Measurements from ENCODE around the gene IFITM1.
"Not testable (repeated sequence)": the region's sequence is repeated elsewhere in the genome, so short reads cannot be mapped to it uniquely, and the experiment has no call there.

IFITM1 gene

GRCh38 chr11:311013-311748 lies 2.7 kb upstream of the IFITM1 start:
- not testable (repeated sequence) for DNase-seq

GRCh38 chr11:312092-312816 lies 1.6 kb upstream of the IFITM1 start:
- no peak for DNase-seq

- DNase-seq: no peak
Observed at GRCh38 chr11:313304-313786, 495 bp upstream of the IFITM1 start.

DNA sequence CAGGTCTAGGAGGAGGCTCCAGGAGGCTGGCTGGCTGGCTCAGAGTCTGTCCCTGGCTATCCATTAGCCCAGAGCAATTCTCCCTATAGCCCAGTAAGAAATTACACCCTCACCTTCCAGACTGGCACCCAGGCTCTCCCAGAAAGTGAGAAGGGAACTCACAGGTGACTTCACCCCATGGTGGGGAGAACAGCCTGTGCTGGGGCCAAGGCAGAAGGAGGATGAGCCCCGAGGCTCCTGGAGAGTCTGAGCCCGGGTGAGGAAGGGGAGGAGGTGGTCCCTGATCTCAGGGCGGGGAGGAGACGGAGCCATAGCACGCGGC lies 675 bp downstream of the IFITM1 start:
- DNase-seq: not testable (repeated sequence)

DNA sequence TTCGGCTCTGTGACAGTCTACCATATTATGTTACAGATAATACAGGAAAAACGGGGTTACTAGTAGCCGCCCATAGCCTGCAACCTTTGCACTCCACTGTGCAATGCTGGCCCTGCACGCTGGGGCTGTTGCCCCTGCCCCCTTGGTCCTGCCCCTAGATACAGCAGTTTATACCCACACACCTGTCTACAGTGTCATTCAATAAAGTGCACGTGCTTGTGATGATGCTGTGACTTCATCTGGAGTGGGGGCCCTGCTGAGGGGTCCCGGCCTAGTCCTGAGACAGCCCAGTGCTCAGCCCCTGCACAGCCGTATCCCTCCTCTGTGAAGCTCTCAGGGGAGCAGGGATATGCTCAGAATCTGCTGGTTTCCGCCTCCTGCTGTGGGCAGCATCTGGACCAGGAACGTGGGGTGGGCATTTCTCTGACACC lies 1.2 kb downstream of the IFITM1 start:
- no peak for DNase-seq

- DNase-seq: no peak
Observed at GRCh38 chr11:315516-315994, 1.7 kb downstream of the IFITM1 start.

DNA sequence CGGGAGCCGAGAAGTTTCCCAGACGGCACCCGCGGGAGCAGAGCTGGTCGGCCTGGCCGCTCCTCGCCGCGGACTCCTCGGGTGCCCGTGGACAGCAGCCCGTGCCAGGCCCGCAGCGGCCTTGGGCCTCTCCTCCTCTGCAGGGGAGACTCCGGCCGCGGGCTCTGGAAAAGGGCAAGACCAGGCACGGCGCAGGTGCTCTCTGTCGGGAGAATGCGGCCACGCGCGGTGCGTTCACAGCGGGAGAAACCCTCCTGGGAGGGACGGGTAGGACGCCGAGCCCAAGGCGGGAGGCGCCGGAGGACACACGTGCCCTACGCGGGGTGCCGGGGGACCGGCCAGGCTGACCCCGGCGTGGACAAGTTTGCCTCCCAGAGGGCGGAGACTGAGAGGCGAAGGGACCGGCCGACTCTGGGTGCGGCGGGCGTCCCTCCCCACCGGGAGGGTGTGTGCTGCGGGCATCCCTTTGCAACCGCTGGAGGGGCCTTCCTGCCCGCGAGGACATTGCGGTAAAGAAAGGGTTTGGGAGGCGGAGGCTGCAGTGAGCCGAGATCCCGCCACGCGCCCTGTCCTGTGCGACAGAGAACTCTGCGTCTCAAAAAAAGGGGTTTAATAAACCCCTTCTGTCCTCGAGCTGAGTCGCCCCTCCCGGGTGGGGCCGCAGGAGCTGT lies 2.3 kb downstream of the IFITM1 start:
- DNase-seq: no peak

- no peak for DNase-seq
Observed at GRCh38 chr11:316891-317301, 3.1 kb downstream of the IFITM1 start.

GRCh38 chr11:317668-318404 lies 4.0 kb downstream of the IFITM1 start:
- DNase-seq: not testable (repeated sequence)

DNA sequence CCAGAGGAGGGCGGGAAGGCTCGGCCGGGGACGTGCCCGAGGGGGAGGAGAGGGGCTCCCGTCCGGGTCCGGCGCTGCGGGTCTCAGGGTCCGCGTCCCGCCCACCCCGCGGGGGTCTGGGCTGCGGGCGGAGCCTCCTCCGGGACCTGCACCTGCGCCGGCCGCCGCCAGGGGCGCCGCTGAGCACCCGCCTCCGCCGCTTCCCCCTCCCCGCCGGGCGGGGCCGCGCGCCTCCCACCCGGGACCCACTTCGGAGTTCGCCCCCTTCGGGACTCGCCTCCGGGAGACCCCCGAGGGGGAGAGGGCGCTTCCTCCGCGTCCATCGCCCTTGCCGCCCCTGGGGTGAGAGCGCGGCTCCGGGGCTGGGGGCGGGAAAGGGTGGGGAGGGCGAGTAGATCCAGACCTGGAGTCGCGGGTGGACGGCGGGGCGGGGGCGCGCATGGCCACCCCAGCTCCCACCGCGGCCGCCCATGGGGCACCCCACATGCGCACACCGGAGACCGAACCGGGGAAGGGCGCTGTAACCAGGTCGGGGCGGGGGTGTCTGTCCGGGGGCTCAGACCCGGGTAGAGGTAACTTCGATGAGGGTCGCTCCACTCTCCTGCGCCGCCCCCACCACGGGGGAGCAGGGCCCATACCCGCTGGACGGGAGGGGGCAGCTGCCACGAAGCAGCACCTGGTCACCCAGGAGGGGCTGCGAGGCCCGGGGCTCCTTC lies 4.7 kb downstream of the IFITM1 start:
- not testable (repeated sequence) for DNase-seq

DNA sequence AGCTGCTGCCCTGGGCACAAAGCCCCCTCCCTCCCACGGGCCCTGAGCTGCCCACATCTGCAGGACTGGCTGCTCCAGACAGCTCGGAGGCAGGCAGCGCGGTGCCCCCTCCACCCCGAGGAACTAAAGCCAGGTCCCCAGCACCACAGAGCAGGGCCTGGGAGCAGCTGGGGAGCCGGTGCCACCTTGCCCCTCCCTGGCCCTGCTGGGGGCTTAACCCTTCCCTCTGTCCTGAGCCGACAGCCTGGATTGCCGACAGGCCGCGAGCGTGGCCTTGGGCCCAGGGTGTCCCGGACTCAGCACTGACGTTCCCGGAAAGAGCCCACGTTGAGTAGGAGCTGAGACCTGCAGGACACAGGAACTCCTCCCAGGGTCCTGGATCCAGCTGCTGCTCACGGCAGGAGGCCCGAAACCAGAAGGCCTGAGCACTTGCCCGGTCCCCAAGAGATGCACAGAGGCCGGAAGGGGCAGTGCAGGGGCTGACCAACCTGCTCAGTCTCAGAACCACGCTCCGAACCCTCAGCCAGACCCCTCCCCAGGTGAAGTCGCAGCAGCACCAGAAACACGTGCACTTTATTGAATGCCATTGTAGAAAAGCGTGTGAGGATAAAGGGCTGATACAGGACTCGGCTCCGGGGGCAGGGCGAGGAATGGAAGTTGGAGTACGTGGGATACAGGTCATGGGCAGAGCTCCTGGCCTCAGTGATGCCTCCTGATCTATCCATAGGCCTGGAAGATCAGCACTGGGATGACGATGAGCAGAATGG lies 5.5 kb downstream of the IFITM1 start:
- not testable (repeated sequence) for DNase-seq

DNA sequence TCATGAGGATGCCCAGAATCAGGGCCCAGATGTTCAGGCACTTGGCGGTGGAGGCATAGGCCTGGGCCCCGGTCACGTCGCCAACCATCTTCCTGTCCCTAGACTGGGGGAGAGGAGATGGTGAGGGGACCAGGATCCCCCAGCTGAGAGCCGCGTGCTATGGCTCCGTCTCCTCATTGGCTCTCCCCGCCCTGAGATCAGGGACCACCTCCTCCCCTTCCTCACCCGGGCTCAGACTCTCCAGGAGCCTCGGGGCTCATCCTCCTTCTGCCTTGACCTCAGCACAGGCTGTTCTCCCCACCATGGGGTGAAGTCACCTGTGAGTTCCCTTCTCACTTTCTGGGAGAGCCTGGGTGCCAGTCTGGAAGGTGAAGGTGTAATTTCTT lies 6.0 kb downstream of the IFITM1 start:
- DNase-seq: not testable (repeated sequence)

- DNase-seq: no peak
Observed at GRCh38 chr11:324156-324555, 10.3 kb downstream of the IFITM1 start.

- not testable (repeated sequence) for DNase-seq
Observed at GRCh38 chr11:324593-325517, 11.0 kb downstream of the IFITM1 start.

GRCh38 chr11:325796-326591 lies 12.2 kb downstream of the IFITM1 start:
- no peak for DNase-seq

DNA sequence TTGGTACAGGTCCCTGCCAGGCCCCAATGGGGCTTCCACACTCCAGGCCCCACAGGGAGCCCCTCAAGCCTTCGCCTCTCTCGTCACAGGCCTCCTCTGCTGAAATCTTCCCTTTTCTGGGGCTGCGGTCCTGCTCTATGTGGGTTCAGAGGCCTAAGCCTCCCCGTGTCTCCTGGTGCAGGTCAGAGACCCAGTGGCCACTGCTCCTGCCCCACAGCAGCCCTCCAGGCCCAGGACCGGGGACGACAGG lies 12.7 kb downstream of the IFITM1 start:
- DNase-seq: no peak

- no peak for DNase-seq
Observed at GRCh38 chr11:326842-327580, 13.2 kb downstream of the IFITM1 start.

- no peak for DNase-seq
Observed at GRCh38 chr11:327581-327923, 13.7 kb downstream of the IFITM1 start.

DNA sequence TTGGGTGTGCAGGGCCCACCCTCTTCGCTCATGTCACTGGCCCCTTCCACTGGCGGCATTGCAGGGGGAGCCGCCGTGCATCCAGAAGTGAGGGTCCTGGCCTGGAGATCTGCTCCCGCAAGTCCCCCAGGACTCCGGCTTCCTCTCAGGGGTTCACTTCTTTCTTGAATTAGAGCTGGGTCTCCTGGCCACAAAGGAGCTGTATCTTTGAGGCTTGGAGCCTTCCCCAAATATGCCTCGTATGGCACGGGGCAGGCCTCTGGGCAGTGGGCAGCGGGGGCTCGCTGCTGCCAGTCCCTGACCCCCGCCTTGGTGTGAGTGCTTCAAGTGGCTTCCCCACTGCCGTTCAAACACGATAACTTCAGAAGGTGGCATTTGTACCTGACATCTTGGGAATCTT lies 14.2 kb downstream of the IFITM1 start:
- DNase-seq: no peak

Data from NCI-H1092 (cell line).